GM18520 (cell line): ENCODE results near the gene OTOG.

Source experiments
- ATAC-seq: cut with Tn5 transposase; IDR thresholded peaks from one replicate; pipeline ENCODE4 v1.9.1; 2021; ENCODE audit not compliant: unreplicated experiment

OTOG gene

GRCh38 chr11:17691976-17692375, 144.9 kb downstream of the OTOG start:
- no peak for ATAC-seq

- no peak for ATAC-seq
Measured at GRCh38 chr11:17692931-17693330, 145.9 kb downstream of the OTOG start.

- no peak for ATAC-seq
Measured at GRCh38 chr11:17693531-17693930, 146.5 kb downstream of the OTOG start.

GRCh38 chr11:17694494-17695110, 147.5 kb downstream of the OTOG start:
- no peak for ATAC-seq

- no peak for ATAC-seq
Measured at GRCh38 chr11:17695454-17696441, 148.7 kb downstream of the OTOG start.

- no peak for ATAC-seq
Measured at GRCh38 chr11:17696741-17697140, 149.7 kb downstream of the OTOG start.
